SJSA1 (cell line): Measurements from ENCODE around the gene PDE10A. TPM values are rescaled to one million over a fixed set of nuclear protein-coding genes. Genes with fewer than 3 reads are reported as not detected.

ENCODE experiments used
- DNase-seq, 2 experiments: peaks; one replicate each; pipeline ENCODE4 v3.0.0-alpha.2; 2015 to 2020; ENCODE audit warnings: low spot score in 2 of 2, low read depth in 1 of 2
- H3K27ac ChIP-seq: fragments of 250-450 bp; sonication (Bioruptor Pico); 2 replicates; pipeline ENCODE4 v1.5.1; 2020; ENCODE audit warnings: mild to moderate bottlenecking, moderate library complexity
- H3K27me3 ChIP-seq: fragments of 250-450 bp; sonication (Bioruptor Pico); replicated peaks from 2 replicates; pipeline ENCODE4 v1.5.1; 2020; ENCODE audit warnings: mild to moderate bottlenecking, moderate library complexity
- H3K36me3 ChIP-seq: fragments of 250-450 bp; sonication (Bioruptor Pico); 2 replicates; pipeline ENCODE4 v1.5.1; 2020; ENCODE audit warnings: mild to moderate bottlenecking
- H3K4me1 ChIP-seq: fragments of 250-450 bp; sonication (Bioruptor Pico); replicated peaks from 2 replicates; pipeline ENCODE4 v1.6.1; 2021; ENCODE audit warnings: mild to moderate bottlenecking
- H3K4me3 ChIP-seq: fragments of 250-450 bp; sonication (Bioruptor Pico); 2 replicates; pipeline ENCODE4 v1.5.1; 2020; ENCODE audit warnings: mild to moderate bottlenecking
- H3K9me3 ChIP-seq: fragments of 250-450 bp; sonication (Bioruptor Pico); replicated peaks from 2 replicates; pipeline ENCODE4 v1.5.1; 2020; ENCODE audit warnings: mild to moderate bottlenecking
- total RNA-seq: library from RNA; depleted of rRNA; stranded (reverse); fragments of >200 nt; shearing (Covaris generic); gene quantifications from 2 replicates; pipeline ENCODE4 v1.2.3, GENCODE V29; 2014; rRNA removed

The PDE10A gene
- 1.7 and 2.4 TPM in 2 replicates for total RNA-seq

GRCh38 chr6:165662749-165663376 is at the start of gene PDE10A:
TSS of gene PDE10A (minus strand) at chr6:165663241. CDS start at chr6:165662811, 430 bp downstream.
- Histone ChIP-seq H3K27me3 (peaks cover 87% of the 10 kb centered on the region), H3K4me3 (peak within 1 kb of the TSS; percentile 51), H3K9me3 (no peaks in the 10 kb centered on the region), H3K36me3 (no peaks in the 10 kb centered on the region), H3K27ac (no peak within 1 kb of the TSS), H3K4me1 (peaks cover 36% of the 10 kb centered on the region)
- peak in 1 of 2 experiments; percentile 49 for DNase-seq

DNA sequence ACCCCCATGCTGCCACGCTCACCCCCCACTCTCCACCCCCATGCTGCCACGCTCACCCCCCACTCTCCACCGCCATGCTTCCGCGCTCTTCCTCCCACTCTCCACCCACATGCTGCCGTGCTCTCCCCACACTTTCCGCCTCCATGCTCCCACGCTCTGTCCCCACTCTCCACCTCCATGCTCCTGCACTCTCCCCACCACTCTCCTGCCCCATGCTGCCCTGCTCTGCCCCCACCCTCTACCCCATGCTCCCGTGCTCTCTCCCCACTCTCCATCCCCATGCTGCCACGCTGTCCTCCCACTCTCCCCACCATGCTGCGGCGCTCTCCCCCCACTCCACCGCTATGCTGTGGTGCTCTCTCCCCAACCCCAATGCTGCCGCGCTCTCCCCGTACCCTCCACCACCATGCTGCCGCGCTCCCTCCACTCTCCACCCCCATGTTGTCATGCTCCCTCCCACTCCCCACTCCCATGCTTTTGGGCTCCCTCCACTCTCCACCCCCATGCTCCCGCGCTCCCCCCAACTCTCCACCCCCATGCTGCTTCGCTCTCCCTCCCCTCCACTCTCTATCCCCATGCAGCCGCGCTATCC is 46.0 kb upstream of the PDE10A start:
- H3K9me3 ChIP-seq, result no peaks in the 10 kb centered on the region
- H3K4me1 ChIP-seq, result peaks cover 3% of the 10 kb centered on the region
- no peak overlapping the region for H3K27ac ChIP-seq
- no peak for DNase-seq
- H3K36me3 ChIP-seq, result no peaks in the 10 kb centered on the region
- no peaks in the 10 kb centered on the region for H3K27me3 ChIP-seq
- no peak overlapping the region for H3K4me3 ChIP-seq

DNA sequence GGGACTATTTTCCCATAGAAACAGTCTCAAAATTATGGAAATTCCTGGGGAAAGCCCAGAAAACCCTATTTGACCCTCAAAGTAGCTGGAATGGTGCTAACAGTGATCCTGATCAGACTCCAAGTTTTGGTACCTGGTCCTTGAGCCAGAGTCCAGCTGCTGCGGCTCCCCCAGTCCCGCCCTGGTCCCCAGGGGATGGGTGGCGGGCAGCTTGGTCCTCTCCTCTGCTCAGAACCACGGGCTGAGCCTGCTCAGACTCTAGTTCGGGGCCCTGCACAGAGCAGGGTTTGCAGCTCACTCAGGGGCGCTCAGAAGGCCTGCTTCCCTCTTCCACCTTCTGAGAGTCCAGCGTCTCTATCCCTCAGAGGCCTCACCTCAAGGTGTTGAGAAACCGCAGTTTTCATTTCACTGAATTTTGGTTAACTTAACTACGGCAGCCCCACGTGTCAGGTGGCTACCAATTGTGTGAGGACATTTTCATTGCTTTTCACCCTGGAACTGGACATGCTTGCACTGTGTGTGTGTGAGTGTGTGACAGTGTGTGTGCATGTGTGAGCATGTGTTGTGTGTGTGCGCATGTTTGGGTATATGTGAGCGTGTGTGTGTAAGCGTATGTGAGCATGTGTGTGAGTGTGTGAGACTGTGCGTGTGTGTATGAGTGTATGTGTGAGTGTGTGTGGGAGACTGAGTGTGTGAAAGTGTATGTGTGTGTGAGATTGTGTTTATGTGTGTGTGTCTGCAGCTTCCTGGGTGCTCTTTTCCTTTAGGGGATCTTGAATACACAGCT is 44.2 kb upstream of the PDE10A start:
- DNase-seq, result no peak
- H3K27me3 ChIP-seq, result no peaks in the 10 kb centered on the region
- no peaks in the 10 kb centered on the region for H3K36me3 ChIP-seq
- H3K4me1 ChIP-seq, result peaks cover 12% of the 10 kb centered on the region
- H3K9me3 ChIP-seq, result no peaks in the 10 kb centered on the region
- H3K4me3 ChIP-seq, result no peak overlapping the region
- no peak overlapping the region for H3K27ac ChIP-seq

DNA sequence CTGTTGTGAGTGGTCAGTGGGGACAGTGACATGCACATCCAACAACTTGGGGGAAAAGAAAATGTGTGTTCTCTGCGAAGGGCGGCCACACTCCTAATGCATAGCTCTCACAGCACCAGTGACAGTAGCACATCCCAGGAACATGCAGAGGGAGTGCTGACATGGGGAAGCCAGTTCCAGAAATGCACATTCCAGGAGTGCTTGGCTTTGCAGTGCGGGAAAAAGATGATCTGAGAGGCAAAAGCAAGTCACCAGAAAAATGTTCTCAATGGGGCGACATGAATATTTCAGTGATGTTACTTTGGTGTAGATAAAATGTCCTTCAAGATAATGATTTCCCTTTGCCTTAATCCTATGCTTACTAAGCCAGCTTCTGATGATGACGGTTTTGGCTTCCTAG is 42.9 kb upstream of the PDE10A start:
- no peak for DNase-seq
- Histone ChIP-seq H3K9me3 (no peaks in the 10 kb centered on the region), H3K27me3 (no peaks in the 10 kb centered on the region), H3K36me3 (no peaks in the 10 kb centered on the region), H3K27ac (no peak overlapping the region), H3K4me1 (peaks cover 26% of the 10 kb centered on the region), H3K4me3 (no peak overlapping the region)

- Histone ChIP-seq H3K4me1 (peaks cover 29% of the 10 kb centered on the region), H3K9me3 (no peaks in the 10 kb centered on the region), H3K27me3 (no peaks in the 10 kb centered on the region), H3K4me3 (no peak overlapping the region), H3K36me3 (no peaks in the 10 kb centered on the region), H3K27ac (no peak overlapping the region)
- peak in 1 of 2 experiments; percentile 12 for DNase-seq
These were observed 41.2 kb upstream of the PDE10A start for GRCh38 chr6:165704045-165704748.

GRCh38 chr6:165702669-165703068 is 39.6 kb upstream of the PDE10A start:
- Histone ChIP-seq H3K9me3 (no peaks in the 10 kb centered on the region), H3K27ac (no peak overlapping the region), H3K4me1 (peaks cover 29% of the 10 kb centered on the region), H3K36me3 (no peaks in the 10 kb centered on the region), H3K4me3 (no peak overlapping the region), H3K27me3 (no peaks in the 10 kb centered on the region)
- DNase-seq, result no peak

DNA sequence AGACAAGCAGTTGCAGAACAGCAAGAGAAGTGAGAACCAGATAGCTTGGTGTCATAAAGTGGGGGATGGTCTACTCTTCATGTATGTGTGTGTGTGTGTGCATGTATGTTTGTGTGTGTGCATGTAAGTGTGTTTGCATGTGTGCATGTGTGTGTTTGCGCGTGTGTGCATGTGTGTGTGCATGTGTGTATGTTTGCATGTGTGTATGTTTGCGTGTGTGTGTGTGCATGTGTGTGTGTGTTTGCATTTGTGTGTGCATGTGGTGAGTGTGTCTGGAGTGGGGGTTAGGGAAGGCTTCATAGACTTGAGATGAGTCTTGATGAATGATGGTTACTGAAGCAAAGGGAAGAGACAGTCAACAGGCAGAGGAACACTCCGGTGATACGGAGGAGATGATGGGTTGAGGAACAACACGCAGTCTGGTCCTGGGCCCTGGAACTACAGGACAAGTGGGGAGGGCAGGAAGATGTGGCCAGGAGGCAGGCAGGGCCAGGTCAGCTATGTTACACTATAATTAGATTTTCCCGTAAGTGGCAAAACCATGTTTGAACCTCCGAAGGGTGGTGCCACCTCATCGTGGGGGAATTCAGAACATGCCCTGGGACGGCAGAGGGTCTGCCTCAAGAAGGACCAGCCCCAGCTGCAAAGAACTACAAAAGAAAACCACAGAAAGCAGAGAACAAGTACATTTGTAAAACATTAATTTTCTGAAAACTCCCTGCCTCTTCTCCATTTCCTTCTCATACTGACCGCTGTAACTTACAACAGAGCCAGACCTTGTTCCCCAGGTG is 38.7 kb upstream of the PDE10A start:
- Histone ChIP-seq H3K4me3 (no peak overlapping the region), H3K9me3 (no peaks in the 10 kb centered on the region), H3K27ac (no peak overlapping the region), H3K36me3 (no peaks in the 10 kb centered on the region), H3K4me1 (peaks cover 29% of the 10 kb centered on the region), H3K27me3 (no peaks in the 10 kb centered on the region)
- no peak for DNase-seq

DNA sequence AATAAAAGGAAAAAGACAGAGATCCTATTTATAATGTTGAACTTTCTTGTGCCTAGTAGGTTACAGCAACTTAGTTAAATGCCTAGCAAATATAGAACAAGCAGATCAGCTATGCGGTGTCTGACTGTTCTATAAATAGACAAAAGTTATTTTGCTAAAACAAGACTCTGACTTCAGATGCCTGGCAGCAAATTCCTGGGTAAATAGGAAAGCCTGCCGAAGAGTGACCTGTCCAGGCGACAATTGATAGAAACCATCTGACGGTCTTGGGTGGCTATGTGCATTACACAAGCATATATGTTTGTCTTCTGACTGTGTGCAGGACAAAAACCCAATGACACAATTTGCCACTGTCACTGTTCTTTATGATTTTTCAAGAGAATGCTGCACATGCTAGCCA is 38.0 kb upstream of the PDE10A start:
- Histone ChIP-seq H3K4me3 (no peak overlapping the region), H3K9me3 (no peaks in the 10 kb centered on the region), H3K27ac (no peak overlapping the region), H3K27me3 (no peaks in the 10 kb centered on the region), H3K4me1 (peaks cover 29% of the 10 kb centered on the region), H3K36me3 (no peaks in the 10 kb centered on the region)
- DNase-seq, result no peak

DNA sequence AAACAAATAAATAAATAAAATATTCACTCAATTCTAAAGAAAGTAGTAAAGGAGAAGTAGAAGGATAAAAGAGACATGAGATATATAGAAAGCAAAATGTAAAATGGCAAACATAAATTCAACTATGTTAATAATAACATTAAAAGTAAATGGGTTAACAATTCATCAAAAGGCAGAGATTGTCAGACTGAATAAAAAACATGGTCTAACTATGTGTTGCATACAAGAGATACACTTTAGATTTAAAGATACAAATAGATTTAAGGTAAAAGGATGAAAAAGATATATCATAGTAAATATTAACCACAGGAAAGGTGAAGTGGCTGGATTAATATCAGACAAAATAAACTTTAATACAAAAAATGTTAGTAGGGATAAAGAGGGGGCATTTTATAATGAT is 35.8 kb upstream of the PDE10A start:
- H3K27me3 ChIP-seq, result no peaks in the 10 kb centered on the region
- no peak for DNase-seq
- no peak overlapping the region for H3K4me3 ChIP-seq
- H3K9me3 ChIP-seq, result no peaks in the 10 kb centered on the region
- H3K4me1 ChIP-seq, result peaks cover 24% of the 10 kb centered on the region
- no peaks in the 10 kb centered on the region for H3K36me3 ChIP-seq
- no peak overlapping the region for H3K27ac ChIP-seq

GRCh38 chr6:165697171-165697570 is 34.1 kb upstream of the PDE10A start:
- Histone ChIP-seq H3K4me1 (peaks cover 19% of the 10 kb centered on the region), H3K27ac (no peak overlapping the region), H3K36me3 (no peaks in the 10 kb centered on the region), H3K4me3 (no peak overlapping the region), H3K27me3 (no peaks in the 10 kb centered on the region), H3K9me3 (no peaks in the 10 kb centered on the region)
- DNase-seq, result no peak

DNA sequence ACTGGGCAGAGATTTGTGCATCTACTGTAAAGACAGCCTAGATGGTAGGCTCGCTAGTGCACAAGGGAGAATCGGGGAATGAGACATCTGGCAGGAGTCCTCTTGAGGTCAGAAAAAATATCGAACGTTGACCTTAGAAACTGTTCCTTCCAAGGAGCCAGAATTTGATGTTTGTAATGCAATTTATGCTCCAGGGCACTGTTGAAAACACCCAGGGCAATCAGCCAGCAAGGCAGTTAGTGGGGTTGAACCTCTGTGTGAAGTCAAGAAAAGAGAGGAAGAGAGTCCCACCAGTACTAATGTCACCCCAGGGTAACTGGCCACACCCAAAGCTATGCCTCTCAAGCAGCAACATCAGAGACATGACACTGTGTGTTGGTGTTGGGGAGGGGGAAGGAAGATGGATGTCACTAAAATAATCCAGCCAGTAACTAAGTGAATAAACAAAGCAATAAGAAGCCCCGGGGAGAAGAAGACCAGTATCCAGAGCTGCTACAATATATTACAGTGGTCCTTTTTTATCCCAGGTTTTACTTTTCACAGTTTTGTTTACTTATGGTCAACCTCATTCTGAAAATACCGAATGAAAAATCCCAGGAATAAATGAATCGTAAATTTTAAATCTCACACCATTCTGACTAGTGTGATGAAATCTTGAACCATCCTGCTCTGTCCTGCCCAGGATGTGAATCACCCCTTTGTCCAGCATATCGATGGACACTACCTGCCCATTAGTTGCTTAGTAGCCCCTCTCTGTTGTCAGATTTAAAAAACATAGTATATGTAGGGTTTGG is 32.9 kb upstream of the PDE10A start:
- Histone ChIP-seq H3K36me3 (no peaks in the 10 kb centered on the region), H3K4me1 (peaks cover 17% of the 10 kb centered on the region), H3K9me3 (no peaks in the 10 kb centered on the region), H3K27me3 (no peaks in the 10 kb centered on the region), H3K4me3 (no peak overlapping the region), H3K27ac (no peak overlapping the region)
- DNase-seq, result no peak

DNA sequence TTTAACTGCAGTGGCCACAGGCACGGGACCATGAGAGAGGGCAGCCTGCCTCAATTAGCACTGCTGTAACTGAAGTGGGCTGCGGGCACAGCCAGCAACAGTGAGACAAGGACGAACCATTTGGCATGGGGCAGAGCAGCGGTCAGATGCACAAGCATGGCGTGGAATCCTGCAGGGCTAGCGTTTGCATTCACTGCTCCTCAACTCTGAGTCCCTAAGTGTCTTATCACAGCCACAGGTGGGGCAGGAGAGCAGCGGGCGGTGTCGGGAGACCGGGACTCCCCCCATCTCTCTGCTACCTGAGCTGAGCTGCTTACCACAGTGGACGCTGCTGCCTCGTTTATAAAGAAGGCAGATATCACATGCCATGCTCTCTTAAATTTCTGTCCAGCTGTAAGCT is 31.3 kb upstream of the PDE10A start:
- Histone ChIP-seq H3K36me3 (no peaks in the 10 kb centered on the region), H3K4me1 (peaks cover 14% of the 10 kb centered on the region), H3K27me3 (no peaks in the 10 kb centered on the region), H3K27ac (no peak overlapping the region), H3K4me3 (no peak overlapping the region), H3K9me3 (no peaks in the 10 kb centered on the region)
- no peak for DNase-seq
